AG10803 (cell line): ENCODE data around the gene NXT1.
A peak's percentile ranks its signal among the peaks of the same experiment; 100 is the strongest.

ENCODE experiments used
- DNase-seq: peaks from one replicate; pipeline ENCODE4 v3.0.0; 2010; ENCODE audit warnings: low read depth
- H3K4me3 ChIP-seq: 2 replicates; pipeline ENCODE4 v1.5.1; 2011; ENCODE audit warnings: mild to moderate bottlenecking, low read length, control low read depth
- TF ChIP-seq, protein P1 (sequence below): conservative IDR thresholded peaks from 2 replicates; pipeline ENCODE4 v1.5.1; 2011; ENCODE audit warnings: mild to moderate bottlenecking, low read length, control low read depth, inconsistent platforms

NXT1 gene

GRCh38 chr20:23350196-23350903 is at the start of gene NXT1:
Gene NXT1, plus strand, starts transcription at chr20:23350791. Its CDS starts 3,251 bp downstream, at chr20:23354042.
- H3K4me3 ChIP-seq, result peak within 1 kb of the TSS; percentile 72
- peak; percentile 98 for DNase-seq
- TF ChIP-seq, protein P1, sequence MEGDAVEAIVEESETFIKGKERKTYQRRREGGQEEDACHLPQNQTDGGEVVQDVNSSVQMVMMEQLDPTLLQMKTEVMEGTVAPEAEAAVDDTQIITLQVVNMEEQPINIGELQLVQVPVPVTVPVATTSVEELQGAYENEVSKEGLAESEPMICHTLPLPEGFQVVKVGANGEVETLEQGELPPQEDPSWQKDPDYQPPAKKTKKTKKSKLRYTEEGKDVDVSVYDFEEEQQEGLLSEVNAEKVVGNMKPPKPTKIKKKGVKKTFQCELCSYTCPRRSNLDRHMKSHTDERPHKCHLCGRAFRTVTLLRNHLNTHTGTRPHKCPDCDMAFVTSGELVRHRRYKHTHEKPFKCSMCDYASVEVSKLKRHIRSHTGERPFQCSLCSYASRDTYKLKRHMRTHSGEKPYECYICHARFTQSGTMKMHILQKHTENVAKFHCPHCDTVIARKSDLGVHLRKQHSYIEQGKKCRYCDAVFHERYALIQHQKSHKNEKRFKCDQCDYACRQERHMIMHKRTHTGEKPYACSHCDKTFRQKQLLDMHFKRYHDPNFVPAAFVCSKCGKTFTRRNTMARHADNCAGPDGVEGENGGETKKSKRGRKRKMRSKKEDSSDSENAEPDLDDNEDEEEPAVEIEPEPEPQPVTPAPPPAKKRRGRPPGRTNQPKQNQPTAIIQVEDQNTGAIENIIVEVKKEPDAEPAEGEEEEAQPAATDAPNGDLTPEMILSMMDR, result no peak

DNA sequence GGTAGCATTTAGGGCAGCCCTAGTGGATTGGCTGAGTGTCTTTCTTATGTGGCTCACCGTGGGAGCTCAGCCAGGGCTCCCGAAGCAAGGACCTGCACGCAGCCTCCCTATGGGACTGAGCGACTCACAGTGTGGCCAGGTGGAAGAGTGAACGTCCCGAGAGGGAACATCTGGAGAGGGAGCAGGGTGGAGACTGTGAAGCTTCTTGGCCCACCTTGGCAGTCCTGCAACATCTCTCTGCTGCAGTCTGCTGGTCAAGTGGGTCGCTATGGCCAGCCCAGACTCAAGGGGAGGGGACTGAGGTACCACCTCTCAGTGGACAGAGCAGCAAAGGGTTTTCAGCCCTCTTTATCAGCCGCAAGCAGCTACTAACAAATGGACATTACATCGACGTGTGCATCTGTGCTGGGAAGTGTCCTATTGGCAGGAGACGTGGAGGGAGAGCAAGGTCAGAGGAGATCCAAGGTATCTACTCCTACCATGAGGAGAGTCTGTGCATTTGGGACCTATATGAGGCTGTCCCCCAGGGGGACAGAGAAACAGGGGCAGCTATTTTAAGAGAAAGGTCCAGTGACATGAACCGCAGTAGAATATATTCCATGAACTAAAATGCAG is 49.0 kb upstream of the NXT1 start:
- no peak overlapping the region for H3K4me3 ChIP-seq
- DNase-seq, result no peak
- TF ChIP-seq, protein P1, result no peak

- TF ChIP-seq, protein P1, result no peak
- H3K4me3 ChIP-seq, result no peak overlapping the region
Measured at GRCh38 chr20:23302386-23302785, 48.2 kb upstream of the NXT1 start.

DNA sequence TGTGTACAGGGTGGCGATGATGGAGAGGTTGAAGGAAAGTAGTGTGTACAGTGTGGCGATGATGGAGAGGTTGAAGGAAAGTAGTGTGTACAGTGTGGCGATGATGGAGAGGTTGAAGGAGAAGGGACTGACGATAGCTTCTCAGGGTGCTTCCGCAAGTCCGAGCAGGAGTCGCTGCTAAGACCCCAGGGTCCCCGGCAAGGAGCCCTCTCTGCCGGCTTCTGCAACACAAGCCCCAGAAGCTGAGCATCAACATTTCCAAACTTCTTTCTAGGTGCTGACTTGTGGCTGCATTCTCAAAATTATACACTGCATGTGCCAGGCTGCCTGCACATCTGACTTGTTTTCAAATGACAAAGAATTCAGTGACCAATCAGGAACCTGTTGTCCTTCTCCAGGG is 47.8 kb upstream of the NXT1 start:
- TF ChIP-seq, protein P1, result no peak
- DNase-seq, result no peak

More at GRCh38 chr20:23302386-23302785, 48.2 kb upstream of the NXT1 start:
- DNase-seq, result no peak

DNA sequence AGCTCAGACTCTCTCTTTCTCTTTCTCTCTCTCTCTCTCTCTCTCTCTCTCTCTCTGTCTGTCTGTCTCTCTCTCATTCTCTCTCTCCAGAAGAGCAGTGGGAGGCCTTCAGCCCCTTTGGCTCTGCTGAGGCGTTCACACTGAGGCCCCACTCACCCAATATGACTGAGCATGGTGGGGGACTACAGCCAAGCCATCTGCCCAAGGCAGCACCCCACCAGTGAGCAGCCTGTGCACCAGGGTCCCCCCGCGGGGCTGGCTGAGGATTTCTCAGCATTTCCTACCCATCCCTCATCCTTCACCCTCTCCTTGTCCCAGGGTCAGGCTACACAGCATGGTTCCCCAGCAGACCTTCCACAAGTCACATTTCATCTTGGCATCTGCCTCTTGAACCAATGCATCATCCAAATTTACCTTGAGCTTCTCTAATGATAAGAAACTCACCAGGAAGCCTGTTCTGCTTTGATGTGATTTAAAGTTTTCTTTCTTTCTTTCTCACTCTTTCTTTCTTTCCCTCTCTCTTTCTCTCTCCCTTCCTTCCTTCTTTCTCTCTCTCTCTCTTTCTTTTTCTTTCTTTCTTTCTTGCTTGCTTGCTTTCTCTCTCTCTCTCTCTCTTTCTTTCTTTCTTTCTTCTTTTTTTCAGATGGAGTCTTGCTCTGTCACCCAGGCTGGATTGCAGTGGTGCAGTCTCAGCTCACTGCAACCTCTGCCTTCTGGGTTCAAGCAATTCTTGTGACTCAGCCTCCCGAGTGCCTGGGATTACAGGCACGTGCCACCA is 47.1 kb upstream of the NXT1 start:
- no peak overlapping the region for H3K4me3 ChIP-seq
- TF ChIP-seq, protein P1, result no peak

More for the DNA sequence above, 47.8 kb upstream of the NXT1 start:
- no peak overlapping the region for H3K4me3 ChIP-seq

DNA sequence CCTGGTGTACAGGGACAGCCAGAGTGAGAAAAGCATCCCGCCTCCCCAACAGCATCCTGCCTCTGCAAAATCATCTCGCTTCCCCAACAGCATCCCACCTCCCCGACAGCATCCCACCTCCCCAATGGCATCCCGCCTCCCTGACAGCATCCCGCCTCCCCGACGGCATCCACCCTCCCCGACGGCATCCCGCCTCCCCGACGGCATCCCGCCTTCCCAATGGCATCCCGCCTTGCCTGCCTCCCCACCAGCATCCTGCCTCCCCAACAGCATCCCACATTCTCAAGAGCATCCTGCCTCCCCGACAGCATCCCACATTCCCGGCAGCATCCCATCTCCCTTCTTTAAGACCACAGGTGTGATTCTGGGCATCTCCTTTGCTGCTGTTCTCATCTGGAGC is 46.0 kb upstream of the NXT1 start:
- no peak for DNase-seq
- no peak overlapping the region for H3K4me3 ChIP-seq
- TF ChIP-seq, protein P1, result no peak

More for the DNA sequence above, 47.1 kb upstream of the NXT1 start:
- DNase-seq, result no peak
